Endothelial cell of umbilical vein (primary cell): ENCODE results near the gene RASA4.
"Not testable (repeated sequence)": the region's sequence is repeated elsewhere in the genome, so short reads cannot be mapped to it uniquely, and the experiment has no call there.

ENCODE experiments used
- POLR2A ChIP-seq: IDR thresholded peaks from 2 replicates; pipeline ENCODE4 v1.6.1; 2012; ENCODE audit warnings: low read depth, mild to moderate bottlenecking, control low read depth, low read length
- TF ChIP-seq, protein P1 (sequence below), 2 donors: IDR thresholded peaks; 1 replicate in 1 of 2; 2 replicates in 1 of 2; pipeline ENCODE4 v1.5.1; 2011; ENCODE audit warnings: low read length in 2 of 2, mild to moderate bottlenecking in 2 of 2, moderate library complexity in 2 of 2, control low read depth in 1 of 2, inconsistent platforms in 1 of 2, low read depth in 1 of 2; ENCODE audit not compliant: insufficient read depth in 1 of 2; ENCODE audit errors: extremely low read depth in 1 of 2

DNA sequence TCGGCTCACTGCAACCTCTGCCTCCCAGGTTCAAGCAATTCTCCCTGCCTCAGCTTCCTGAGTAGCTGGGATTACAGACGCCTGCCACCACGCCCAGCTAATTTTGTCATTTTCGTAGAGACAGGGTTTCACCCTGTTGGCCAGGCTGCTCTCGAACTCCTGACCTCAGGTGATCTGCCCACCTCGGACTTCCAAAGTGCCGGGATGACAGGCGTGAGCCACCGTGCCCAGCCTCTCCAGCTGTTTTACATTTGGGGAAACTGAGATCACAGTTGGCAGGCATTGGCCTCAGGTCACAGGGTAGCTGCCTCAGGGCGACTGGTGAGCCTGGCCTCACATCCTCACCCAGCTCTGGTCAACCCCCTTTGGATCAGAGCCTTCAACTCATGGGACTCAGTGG is 6.8 kb downstream of the RASA4 start:
- not testable (repeated sequence) for TF ChIP-seq POLR2A
- TF ChIP-seq, protein P1, sequence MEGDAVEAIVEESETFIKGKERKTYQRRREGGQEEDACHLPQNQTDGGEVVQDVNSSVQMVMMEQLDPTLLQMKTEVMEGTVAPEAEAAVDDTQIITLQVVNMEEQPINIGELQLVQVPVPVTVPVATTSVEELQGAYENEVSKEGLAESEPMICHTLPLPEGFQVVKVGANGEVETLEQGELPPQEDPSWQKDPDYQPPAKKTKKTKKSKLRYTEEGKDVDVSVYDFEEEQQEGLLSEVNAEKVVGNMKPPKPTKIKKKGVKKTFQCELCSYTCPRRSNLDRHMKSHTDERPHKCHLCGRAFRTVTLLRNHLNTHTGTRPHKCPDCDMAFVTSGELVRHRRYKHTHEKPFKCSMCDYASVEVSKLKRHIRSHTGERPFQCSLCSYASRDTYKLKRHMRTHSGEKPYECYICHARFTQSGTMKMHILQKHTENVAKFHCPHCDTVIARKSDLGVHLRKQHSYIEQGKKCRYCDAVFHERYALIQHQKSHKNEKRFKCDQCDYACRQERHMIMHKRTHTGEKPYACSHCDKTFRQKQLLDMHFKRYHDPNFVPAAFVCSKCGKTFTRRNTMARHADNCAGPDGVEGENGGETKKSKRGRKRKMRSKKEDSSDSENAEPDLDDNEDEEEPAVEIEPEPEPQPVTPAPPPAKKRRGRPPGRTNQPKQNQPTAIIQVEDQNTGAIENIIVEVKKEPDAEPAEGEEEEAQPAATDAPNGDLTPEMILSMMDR (IDR thresholded peaks at IDR 0.05; ENCODE audit: extremely low read depth in 1 of 2, insufficient read depth in 1 of 2, low read depth in 1 of 2, low read length in 2 of 2) = not testable (repeated sequence)
